ENCODE data around the gene GLRB.
"Not testable (repeated sequence)": the region's sequence is repeated elsewhere in the genome, so short reads cannot be mapped to it uniquely, and the experiment has no call there.

The GLRB gene

DNA sequence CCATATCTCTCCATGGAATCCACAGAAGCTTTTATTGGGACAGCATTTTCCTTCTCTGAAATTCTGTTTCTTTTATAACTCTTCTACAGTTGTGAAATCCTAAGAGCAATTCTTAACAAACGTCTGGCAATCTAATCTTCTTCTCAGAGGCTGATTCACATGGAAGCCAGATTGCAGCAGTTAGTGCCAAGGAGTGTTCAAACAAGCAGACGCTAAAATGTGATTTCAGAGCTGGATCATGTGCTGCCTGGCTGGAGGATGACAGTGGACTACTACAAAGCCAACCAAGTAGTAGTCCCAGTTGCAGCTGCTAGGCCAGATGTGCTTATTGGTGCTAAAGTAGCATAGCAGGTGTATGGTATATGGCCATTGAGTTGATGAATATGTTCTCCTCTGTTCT, 27.7 kb upstream of the GLRB start:
- Histone ChIP-seq H3K9me3 (no peaks in the 10 kb centered on the region), H3K36me3 (no peaks in the 10 kb centered on the region), H3K4me3 (ENCODE audit: low read depth in 1 of 2, low read length in 1 of 2) (no peak overlapping the region), H3K27me3 (no peaks in the 10 kb centered on the region), H3K4me1 (ENCODE audit: control insufficient read depth in 1 of 2, insufficient read depth in 1 of 2, low read depth in 1 of 2, low read length in 1 of 2) (peaks cover under 1% of the 10 kb centered on the region in 2 experiments), H3K27ac (no peak overlapping the region)
- TF ChIP-seq, protein P1, sequence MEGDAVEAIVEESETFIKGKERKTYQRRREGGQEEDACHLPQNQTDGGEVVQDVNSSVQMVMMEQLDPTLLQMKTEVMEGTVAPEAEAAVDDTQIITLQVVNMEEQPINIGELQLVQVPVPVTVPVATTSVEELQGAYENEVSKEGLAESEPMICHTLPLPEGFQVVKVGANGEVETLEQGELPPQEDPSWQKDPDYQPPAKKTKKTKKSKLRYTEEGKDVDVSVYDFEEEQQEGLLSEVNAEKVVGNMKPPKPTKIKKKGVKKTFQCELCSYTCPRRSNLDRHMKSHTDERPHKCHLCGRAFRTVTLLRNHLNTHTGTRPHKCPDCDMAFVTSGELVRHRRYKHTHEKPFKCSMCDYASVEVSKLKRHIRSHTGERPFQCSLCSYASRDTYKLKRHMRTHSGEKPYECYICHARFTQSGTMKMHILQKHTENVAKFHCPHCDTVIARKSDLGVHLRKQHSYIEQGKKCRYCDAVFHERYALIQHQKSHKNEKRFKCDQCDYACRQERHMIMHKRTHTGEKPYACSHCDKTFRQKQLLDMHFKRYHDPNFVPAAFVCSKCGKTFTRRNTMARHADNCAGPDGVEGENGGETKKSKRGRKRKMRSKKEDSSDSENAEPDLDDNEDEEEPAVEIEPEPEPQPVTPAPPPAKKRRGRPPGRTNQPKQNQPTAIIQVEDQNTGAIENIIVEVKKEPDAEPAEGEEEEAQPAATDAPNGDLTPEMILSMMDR (IDR thresholded peaks at IDR 0.05) = no peak

GRCh38 chr4:157050561-157050960, 25.4 kb upstream of the GLRB start:
- Histone ChIP-seq H3K4me3 (ENCODE audit: low read depth in 1 of 2, low read length in 1 of 2) (no peak overlapping the region), H3K9me3 (no peaks in the 10 kb centered on the region), H3K4me1 (ENCODE audit: control insufficient read depth in 1 of 2, insufficient read depth in 1 of 2, low read depth in 1 of 2, low read length in 1 of 2) (no peaks in the 10 kb centered on the region), H3K36me3 (no peaks in the 10 kb centered on the region), H3K27ac (no peak overlapping the region), H3K27me3 (no peaks in the 10 kb centered on the region)
- TF ChIP-seq, protein P1 (IDR thresholded peaks at IDR 0.05) = no peak

GRCh38 chr4:157052429-157053040, 23.4 kb upstream of the GLRB start:
- TF ChIP-seq, protein P1 (IDR thresholded peaks at IDR 0.05) = no peak
- no peak overlapping the region for H3K4me3 ChIP-seq (ENCODE audit: low read depth in 1 of 2, low read length in 1 of 2)
- no peaks in the 10 kb centered on the region for H3K27me3 ChIP-seq
- no peaks in the 10 kb centered on the region for H3K36me3 ChIP-seq
- H3K9me3 ChIP-seq = no peaks in the 10 kb centered on the region
- no peak overlapping the region for H3K27ac ChIP-seq
- H3K4me1 ChIP-seq (ENCODE audit: control insufficient read depth in 1 of 2, insufficient read depth in 1 of 2, low read depth in 1 of 2, low read length in 1 of 2) = no peaks in the 10 kb centered on the region

DNA sequence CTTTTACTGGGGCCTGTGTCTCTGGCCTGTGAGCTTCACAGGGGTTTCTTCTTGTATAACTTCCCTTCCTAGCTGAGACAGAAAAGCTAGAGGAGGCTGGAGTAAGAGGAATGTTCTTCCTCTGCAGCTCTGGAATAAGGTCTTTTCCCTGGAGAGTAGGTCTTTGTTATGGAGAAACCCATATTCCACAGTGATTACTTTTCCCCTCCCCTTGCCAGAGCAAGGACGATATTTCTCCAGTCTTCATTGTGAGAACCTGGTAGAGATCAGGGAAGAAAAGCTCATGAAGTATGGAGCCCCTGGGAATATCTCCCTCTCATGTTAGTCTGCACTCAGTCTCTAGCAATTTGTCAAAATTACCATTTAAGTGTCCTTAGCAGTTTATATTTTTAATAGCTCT, 18.7 kb upstream of the GLRB start:
- H3K27ac ChIP-seq = no peak overlapping the region
- no peaks in the 10 kb centered on the region for H3K27me3 ChIP-seq
- H3K9me3 ChIP-seq = no peaks in the 10 kb centered on the region
- H3K36me3 ChIP-seq = no peaks in the 10 kb centered on the region
- no peaks in the 10 kb centered on the region for H3K4me1 ChIP-seq (ENCODE audit: control insufficient read depth in 1 of 2, insufficient read depth in 1 of 2, low read depth in 1 of 2, low read length in 1 of 2)
- H3K4me3 ChIP-seq (ENCODE audit: low read depth in 1 of 2, low read length in 1 of 2) = no peak overlapping the region
- TF ChIP-seq, protein P1 (IDR thresholded peaks at IDR 0.05) = no peak

DNA sequence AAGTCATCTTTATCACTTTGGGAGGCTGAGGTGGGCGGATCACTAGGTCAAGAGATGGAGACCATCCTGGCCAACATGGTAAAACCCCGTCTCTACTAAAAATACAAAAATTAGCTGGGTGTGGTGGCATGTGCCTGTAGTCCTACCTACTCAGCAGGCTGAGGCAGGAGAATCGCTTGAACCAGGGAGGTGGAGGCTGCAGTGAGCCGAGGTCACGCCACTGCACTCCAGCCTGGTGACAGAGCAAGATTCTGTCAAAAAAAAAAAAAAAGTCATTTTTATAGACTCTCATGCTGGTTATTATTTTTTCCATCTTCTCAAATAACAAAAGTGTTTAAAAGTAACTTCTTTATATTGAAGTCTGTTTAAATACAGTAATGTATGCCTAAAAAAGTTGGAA, 17.1 kb upstream of the GLRB start:
- H3K4me1 ChIP-seq (ENCODE audit: control insufficient read depth in 1 of 2, insufficient read depth in 1 of 2, low read depth in 1 of 2, low read length in 1 of 2); H3K27ac ChIP-seq; H3K4me3 ChIP-seq (ENCODE audit: low read depth in 1 of 2, low read length in 1 of 2); H3K27me3 ChIP-seq; H3K36me3 ChIP-seq; H3K9me3 ChIP-seq: not testable (repeated sequence)

- no peak overlapping the region for H3K4me3 ChIP-seq (ENCODE audit: low read depth in 1 of 2, low read length in 1 of 2)
- no peaks in the 10 kb centered on the region for H3K36me3 ChIP-seq
- H3K9me3 ChIP-seq = no peaks in the 10 kb centered on the region
- H3K27ac ChIP-seq = no peak overlapping the region
- H3K4me1 ChIP-seq (ENCODE audit: control insufficient read depth in 1 of 2, insufficient read depth in 1 of 2, low read depth in 1 of 2, low read length in 1 of 2) = peaks cover 5 to 8% of the 10 kb centered on the region in 2 experiments
- H3K27me3 ChIP-seq = peaks cover 43% of the 10 kb centered on the region
- TF ChIP-seq, protein P1 (IDR thresholded peaks at IDR 0.05) = no peak
These were observed 3.9 kb upstream of the GLRB start for GRCh38 chr4:157072002-157072401.

Data from neutrophil (primary cell).